ENCODE data around the gene CRABP2. TPM values are rescaled to one million over a fixed set of nuclear protein-coding genes. Genes with fewer than 3 reads are reported as not detected.

The CRABP2 gene
- total and polyA plus RNA-seq, 12 donors = 3.1 to 17.8 (median 7.2) TPM

DNA sequence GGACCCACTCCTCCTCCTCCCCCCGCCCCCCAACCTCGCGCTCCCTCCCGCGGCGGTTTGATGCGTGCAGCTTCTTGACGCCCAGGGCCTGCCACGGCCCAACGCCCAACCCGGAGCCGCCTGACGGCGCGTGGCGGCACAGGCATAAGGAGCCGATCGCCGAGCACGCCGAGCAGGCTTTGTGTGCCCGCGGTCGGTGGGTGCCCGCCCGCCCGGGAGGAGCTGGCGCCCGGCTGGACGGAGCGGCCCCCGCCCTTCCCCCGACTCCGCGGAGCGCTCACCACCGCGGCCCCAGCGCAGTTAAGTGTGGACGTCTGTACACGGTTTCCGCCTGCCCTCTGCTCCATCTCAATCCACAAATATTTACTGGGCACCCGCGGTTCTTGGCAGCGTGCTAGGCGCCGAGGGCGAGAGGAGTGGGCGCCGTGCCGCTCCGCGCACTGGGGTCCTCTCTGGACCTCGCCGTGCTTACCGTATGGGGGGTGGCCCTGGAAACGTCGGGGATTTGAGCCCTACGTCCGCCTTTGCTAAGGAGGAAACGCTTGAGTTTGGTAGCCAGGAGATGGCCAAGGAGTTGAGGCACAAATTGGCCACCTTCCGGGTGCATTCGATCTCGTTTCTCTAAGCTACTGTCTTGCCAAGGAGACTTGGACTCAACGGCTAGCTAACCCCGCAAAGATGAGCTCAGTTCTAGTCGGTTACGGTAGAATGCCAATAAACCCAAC, 46.5 kb upstream of the CRABP2 start:
- TF ChIP-seq, protein P1, sequence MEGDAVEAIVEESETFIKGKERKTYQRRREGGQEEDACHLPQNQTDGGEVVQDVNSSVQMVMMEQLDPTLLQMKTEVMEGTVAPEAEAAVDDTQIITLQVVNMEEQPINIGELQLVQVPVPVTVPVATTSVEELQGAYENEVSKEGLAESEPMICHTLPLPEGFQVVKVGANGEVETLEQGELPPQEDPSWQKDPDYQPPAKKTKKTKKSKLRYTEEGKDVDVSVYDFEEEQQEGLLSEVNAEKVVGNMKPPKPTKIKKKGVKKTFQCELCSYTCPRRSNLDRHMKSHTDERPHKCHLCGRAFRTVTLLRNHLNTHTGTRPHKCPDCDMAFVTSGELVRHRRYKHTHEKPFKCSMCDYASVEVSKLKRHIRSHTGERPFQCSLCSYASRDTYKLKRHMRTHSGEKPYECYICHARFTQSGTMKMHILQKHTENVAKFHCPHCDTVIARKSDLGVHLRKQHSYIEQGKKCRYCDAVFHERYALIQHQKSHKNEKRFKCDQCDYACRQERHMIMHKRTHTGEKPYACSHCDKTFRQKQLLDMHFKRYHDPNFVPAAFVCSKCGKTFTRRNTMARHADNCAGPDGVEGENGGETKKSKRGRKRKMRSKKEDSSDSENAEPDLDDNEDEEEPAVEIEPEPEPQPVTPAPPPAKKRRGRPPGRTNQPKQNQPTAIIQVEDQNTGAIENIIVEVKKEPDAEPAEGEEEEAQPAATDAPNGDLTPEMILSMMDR (IDR thresholded peaks at IDR 0.05) = peak in 1 of 6 experiments; percentile 35
- TF ChIP-seq POLR2A (IDR thresholded peaks at IDR 0.05) = peak in 1 of 2 donors; percentile 43
- Histone ChIP-seq H3K4me3 (peak overlapping the region; percentile 33 to 93 (median 74)), H3K36me3 (replicated peaks in 1 of 2) (no peaks in the 10 kb centered on the region), H3K4me1 (replicated peaks in 1 of 2) (peaks cover 43 to 45% of the 10 kb centered on the region in 2 donors), H3K27ac (peak overlapping the region in 4 of 5 donors; percentile 74 to 98 (median 95)), H3K9me3 (replicated peaks in 1 of 3) (no peaks in the 10 kb centered on the region), H3K27me3 (no peaks in the 10 kb centered on the region)
- intact Hi-C loops (cut with DNase I) = no loop called here
- 0% methylated on average over 3 to 68 of the region's 68 CpGs for WGBS, 4 donors
- peak; percentile 97 to 98 (median 98) for DNase-seq

DNA sequence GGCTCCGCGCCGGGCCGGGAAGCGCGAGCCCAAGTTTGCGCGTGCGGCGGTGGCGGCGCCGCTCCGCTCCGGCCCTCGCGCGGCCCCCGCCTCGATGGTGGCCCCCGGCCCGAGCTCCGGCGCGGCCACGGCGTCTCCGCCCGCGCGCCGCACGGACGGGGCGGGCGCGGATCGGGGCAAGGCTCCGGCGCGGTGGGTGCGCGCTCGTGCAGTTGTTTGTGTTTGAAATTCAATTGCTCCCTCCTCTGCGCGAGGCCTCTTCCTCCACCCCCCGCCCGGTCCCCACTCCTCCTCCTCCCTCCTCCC, 46.0 kb upstream of the CRABP2 start, which contains the start of gene HDGF:
Gene HDGF, minus strand, starts transcription at position 225 of the 306 bp plus-strand sequence. CDS start 246 bp downstream, outside the sequence.
- intact Hi-C loops (cut with DNase I) = no loop called here
- DNase-seq = no peak
- H3K9me3 ChIP-seq (replicated peaks in 1 of 3) = no peaks in the 10 kb centered on the region
- H3K27me3 ChIP-seq = no peaks in the 10 kb centered on the region
- TF ChIP-seq, protein P1 (IDR thresholded peaks at IDR 0.05) = no peak
- peak; percentile 19 to 62 for TF ChIP-seq POLR2A (IDR thresholded peaks at IDR 0.05)
- H3K4me1 ChIP-seq (replicated peaks in 1 of 2) = peaks cover 48 to 50% of the 10 kb centered on the region in 2 donors
- no peaks in the 10 kb centered on the region for H3K36me3 ChIP-seq (replicated peaks in 1 of 2)
- peak within 1 kb of the TSS; percentile 82 to 93 (median 90) for H3K4me3 ChIP-seq
- WGBS, 4 donors = 0% methylated on average over 3 to 48 of the region's 48 CpGs; no CpG with 5 or more reads in 1 of the 4 donors
- peak within 1 kb of the TSS; percentile 57 to 98 (median 97) for H3K27ac ChIP-seq

DNA sequence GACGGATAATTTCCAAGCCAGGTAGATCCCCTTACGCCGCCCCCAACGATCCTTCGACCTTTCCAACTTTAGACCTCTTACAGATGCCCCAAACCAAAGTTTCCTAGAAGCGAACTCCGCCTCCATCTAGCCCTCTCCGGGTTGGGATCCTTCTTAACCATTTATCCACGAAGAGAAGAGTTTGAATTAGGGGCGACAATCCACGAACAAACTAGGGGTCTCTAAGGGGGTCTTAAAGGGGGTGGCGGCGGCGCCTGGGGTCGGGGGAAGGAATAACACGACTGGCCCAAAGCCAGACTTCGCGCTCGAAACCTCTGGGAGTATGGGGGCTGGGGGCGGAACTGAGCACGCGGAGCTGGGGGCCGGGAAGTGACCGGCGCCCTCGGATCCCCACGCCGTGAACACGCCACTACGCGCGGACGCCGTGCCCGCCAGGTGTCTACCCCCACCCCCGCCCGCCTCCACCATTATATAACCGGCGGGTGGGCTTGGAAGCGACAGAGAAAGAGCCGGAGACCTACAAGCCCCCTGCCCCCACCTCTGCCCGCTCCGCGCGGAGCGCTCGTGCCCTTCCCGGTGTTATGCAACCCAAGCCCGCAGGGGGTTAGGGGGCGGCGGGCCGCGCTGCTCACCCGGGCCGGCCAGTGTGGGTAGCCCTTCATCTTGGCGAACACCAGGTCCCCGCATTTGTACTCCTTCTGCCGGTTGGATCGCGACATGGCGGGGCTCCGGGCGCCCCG, 45.5 kb upstream of the CRABP2 start:
- 0 to 1% (median 0%) methylated on average over 14 to 64 of the region's 64 CpGs for WGBS, 4 donors
- peak in 1 of 2 donors; percentile 26 for TF ChIP-seq POLR2A (IDR thresholded peaks at IDR 0.05)
- TF ChIP-seq, protein P1 (IDR thresholded peaks at IDR 0.05) = peak in 3 of 6 experiments; percentile 11 to 31 (median 18)
- Histone ChIP-seq H3K36me3 (replicated peaks in 1 of 2) (no peaks in the 10 kb centered on the region), H3K9me3 (replicated peaks in 1 of 3) (no peaks in the 10 kb centered on the region), H3K4me1 (replicated peaks in 1 of 2) (peaks cover 53 to 55% of the 10 kb centered on the region in 2 donors), H3K27me3 (no peaks in the 10 kb centered on the region), H3K4me3 (peak overlapping the region; percentile 82 to 93 (median 88)), H3K27ac (peak overlapping the region; percentile 57 to 98 (median 97))
- intact Hi-C loops (cut with DNase I) = no loop called here
- DNase-seq = peak; percentile 60 to 77 (median 73)

DNA sequence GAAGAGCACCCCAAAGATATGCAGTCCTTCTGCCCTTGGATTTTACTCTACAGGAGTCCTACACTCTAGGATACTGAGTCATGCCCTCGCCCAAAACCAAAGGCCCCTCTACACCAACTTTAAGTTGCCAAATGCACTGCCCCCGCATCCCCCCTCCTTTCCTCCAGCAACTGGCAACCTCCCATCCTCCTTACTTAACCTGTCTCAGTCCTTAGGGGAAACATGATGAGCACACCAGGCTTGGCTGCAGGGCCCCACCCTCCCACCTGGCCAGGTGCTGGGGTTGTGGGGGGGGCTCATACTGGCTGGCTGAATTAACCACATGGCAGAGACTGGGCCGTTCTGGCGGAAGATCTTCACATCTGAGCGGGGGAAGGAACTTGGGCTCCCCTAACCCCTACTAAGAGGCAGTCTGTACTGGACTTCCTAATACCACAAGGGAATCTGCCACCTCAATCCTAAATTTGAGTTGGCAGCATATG, 44.8 kb upstream of the CRABP2 start:
- intact Hi-C loops (cut with DNase I) = no loop called here
- WGBS, 4 donors = 3 to 6% (median 5%) methylated on average over 2 to 5 of the region's 5 CpGs
- H3K27me3 ChIP-seq = no peaks in the 10 kb centered on the region
- peak in 5 of 7 donors; percentile 51 to 73 (median 54) for DNase-seq
- H3K9me3 ChIP-seq (replicated peaks in 1 of 3) = no peaks in the 10 kb centered on the region
- H3K36me3 ChIP-seq (replicated peaks in 1 of 2) = no peaks in the 10 kb centered on the region
- peak overlapping the region; percentile 57 to 98 (median 97) for H3K27ac ChIP-seq
- peaks cover 60% of the 10 kb centered on the region in 2 donors for H3K4me1 ChIP-seq (replicated peaks in 1 of 2)
- TF ChIP-seq POLR2A (IDR thresholded peaks at IDR 0.05) = peak in 1 of 2 donors; percentile 10
- TF ChIP-seq, protein P1 (IDR thresholded peaks at IDR 0.05) = no peak
- H3K4me3 ChIP-seq = peak overlapping the region in 3 of 4 donors; percentile 82 to 93 (median 87)

Data from adrenal gland (tissue), 12 donors.